ENCODE results near the gene G3BP2. TPM values are rescaled to one million over a fixed set of nuclear protein-coding genes. Genes with fewer than 3 reads are reported as not detected.

Gene G3BP2
- total RNA-seq, 1 experiment from 2014 or later, result 146 TPM

DNA sequence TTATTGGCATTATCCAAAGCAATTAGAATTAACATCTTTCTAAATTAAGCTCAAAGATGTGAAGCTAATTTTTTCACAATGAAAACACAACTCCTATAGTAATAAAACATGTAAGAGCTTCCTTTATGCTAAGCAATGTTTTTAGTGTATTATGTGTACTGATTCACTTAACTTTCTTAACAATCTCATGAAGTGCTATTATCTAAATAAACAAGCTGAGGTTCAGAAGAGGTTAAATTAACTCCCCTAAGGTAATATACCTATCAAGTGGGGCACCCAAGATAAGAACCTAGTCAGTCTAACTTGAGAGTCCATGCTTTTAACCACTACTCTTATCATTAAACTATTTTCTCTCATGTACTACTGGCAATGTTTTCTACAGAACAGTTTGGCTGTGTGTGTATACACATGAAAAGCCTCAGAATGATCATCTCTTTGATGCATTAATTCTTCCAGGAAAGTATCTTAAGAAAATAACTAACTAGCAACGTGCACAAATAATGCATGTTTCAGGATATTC is 13.6 kb downstream of the G3BP2 start:
- no peak for DNase-seq (ENCODE audit: low read depth, low spot score)
- no peak for TF ChIP-seq POLR2AphosphoS5 (IDR thresholded peaks at IDR 0.05; ENCODE audit: low read depth, low read length)
- TF ChIP-seq, protein P1, sequence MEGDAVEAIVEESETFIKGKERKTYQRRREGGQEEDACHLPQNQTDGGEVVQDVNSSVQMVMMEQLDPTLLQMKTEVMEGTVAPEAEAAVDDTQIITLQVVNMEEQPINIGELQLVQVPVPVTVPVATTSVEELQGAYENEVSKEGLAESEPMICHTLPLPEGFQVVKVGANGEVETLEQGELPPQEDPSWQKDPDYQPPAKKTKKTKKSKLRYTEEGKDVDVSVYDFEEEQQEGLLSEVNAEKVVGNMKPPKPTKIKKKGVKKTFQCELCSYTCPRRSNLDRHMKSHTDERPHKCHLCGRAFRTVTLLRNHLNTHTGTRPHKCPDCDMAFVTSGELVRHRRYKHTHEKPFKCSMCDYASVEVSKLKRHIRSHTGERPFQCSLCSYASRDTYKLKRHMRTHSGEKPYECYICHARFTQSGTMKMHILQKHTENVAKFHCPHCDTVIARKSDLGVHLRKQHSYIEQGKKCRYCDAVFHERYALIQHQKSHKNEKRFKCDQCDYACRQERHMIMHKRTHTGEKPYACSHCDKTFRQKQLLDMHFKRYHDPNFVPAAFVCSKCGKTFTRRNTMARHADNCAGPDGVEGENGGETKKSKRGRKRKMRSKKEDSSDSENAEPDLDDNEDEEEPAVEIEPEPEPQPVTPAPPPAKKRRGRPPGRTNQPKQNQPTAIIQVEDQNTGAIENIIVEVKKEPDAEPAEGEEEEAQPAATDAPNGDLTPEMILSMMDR (IDR thresholded peaks at IDR 0.05), result no peak
- no peak for TF ChIP-seq TCF7L2 (IDR thresholded peaks at IDR 0.05; ENCODE audit: low read depth, low read length)
- TF ChIP-seq, protein P2, sequence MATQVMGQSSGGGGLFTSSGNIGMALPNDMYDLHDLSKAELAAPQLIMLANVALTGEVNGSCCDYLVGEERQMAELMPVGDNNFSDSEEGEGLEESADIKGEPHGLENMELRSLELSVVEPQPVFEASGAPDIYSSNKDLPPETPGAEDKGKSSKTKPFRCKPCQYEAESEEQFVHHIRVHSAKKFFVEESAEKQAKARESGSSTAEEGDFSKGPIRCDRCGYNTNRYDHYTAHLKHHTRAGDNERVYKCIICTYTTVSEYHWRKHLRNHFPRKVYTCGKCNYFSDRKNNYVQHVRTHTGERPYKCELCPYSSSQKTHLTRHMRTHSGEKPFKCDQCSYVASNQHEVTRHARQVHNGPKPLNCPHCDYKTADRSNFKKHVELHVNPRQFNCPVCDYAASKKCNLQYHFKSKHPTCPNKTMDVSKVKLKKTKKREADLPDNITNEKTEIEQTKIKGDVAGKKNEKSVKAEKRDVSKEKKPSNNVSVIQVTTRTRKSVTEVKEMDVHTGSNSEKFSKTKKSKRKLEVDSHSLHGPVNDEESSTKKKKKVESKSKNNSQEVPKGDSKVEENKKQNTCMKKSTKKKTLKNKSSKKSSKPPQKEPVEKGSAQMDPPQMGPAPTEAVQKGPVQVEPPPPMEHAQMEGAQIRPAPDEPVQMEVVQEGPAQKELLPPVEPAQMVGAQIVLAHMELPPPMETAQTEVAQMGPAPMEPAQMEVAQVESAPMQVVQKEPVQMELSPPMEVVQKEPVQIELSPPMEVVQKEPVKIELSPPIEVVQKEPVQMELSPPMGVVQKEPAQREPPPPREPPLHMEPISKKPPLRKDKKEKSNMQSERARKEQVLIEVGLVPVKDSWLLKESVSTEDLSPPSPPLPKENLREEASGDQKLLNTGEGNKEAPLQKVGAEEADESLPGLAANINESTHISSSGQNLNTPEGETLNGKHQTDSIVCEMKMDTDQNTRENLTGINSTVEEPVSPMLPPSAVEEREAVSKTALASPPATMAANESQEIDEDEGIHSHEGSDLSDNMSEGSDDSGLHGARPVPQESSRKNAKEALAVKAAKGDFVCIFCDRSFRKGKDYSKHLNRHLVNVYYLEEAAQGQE (IDR thresholded peaks at IDR 0.05; ENCODE audit: insufficient read depth in 1 of 2, low read depth in 2 of 2, low read length in 1 of 2), result no peak
- no peak for TF ChIP-seq SIN3A (IDR thresholded peaks at IDR 0.05; ENCODE audit: borderline replicate concordance, insufficient read depth, low read depth, low read length)
- intact Hi-C loops (cut with micrococcal nuclease; ENCODE audit: unreplicated experiment), result no loop called here
- peaks cover 29% of the 10 kb centered on the region for H3K36me3 ChIP-seq (ENCODE audit: control insufficient read depth, insufficient read depth, low read length)
- ATAC-seq, result no peak
- POLR2A ChIA-PET, result no interaction called here
- no peaks in the 10 kb centered on the region for H3K4me1 ChIP-seq (ENCODE audit: control insufficient read depth, insufficient read depth, low read length)
- in situ Hi-C loops (cut with HindIII; ENCODE audit: low pct_unique_long_range_greater_than_20kb, low sequenced_read_pairs), result no loop called here
- H3K27ac ChIP-seq (ENCODE audit: low read length), result no peak overlapping the region
- H3K9me3 ChIP-seq (ENCODE audit: control insufficient read depth, insufficient read depth, low read depth, low read length), result no peaks in the 10 kb centered on the region
- no peaks in the 10 kb centered on the region for H3K27me3 ChIP-seq (ENCODE audit: control insufficient read depth, insufficient read depth, low read length)
- no TSS peak for BruUV-seq (replicated peaks)
- CTCF ChIA-PET, result no interaction called here
- H3K4me3 ChIP-seq (ENCODE audit: low read depth in 2 of 2, low read length in 2 of 2), result no peak overlapping the region

DNA sequence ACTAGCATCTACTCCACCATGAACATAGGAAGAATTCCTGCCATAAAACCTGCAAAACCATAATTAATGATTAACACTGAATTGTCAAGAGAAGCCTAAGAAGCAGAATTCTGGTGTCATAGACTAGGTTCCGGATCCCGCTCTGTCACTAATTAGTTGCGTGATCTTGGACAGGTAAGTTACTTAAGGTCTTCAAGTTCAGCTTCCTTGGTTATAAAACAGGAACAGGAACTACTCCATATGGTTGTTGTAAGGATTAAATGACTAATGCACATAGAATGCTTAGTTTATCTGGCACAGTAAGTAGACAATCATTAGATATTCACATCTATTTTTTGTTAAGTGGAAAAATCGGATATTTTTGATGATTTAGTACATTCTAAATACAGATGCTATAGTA is 14.3 kb downstream of the G3BP2 start:
- TF ChIP-seq, protein P2 (IDR thresholded peaks at IDR 0.05; ENCODE audit: insufficient read depth in 1 of 2, low read depth in 2 of 2, low read length in 1 of 2), result no peak
- no peak for TF ChIP-seq POLR2AphosphoS5 (IDR thresholded peaks at IDR 0.05; ENCODE audit: low read depth, low read length)
- TF ChIP-seq, protein P1 (IDR thresholded peaks at IDR 0.05), result no peak
- no peak for TF ChIP-seq TCF7L2 (IDR thresholded peaks at IDR 0.05; ENCODE audit: low read depth, low read length)
- TF ChIP-seq SIN3A (IDR thresholded peaks at IDR 0.05; ENCODE audit: borderline replicate concordance, insufficient read depth, low read depth, low read length), result no peak
- Histone ChIP-seq H3K36me3 (ENCODE audit: control insufficient read depth, insufficient read depth, low read length) (peaks cover 31% of the 10 kb centered on the region), H3K27me3 (ENCODE audit: control insufficient read depth, insufficient read depth, low read length) (no peaks in the 10 kb centered on the region), H3K27ac (ENCODE audit: low read length) (no peak overlapping the region), H3K4me1 (ENCODE audit: control insufficient read depth, insufficient read depth, low read length) (no peaks in the 10 kb centered on the region), H3K4me3 (ENCODE audit: low read depth in 2 of 2, low read length in 2 of 2) (no peak overlapping the region), H3K9me3 (ENCODE audit: control insufficient read depth, insufficient read depth, low read depth, low read length) (no peaks in the 10 kb centered on the region)
- ChIA-PET CTCF (interaction anchor here (0.7 kb wide), 1 partner anchor 66 kb away, joined by 4 read pairs; the partner anchor contains the start of gene USO1), POLR2A (no interaction called here)
- no TSS peak for BruUV-seq (replicated peaks)
- in situ Hi-C loops (cut with HindIII; ENCODE audit: low pct_unique_long_range_greater_than_20kb, low sequenced_read_pairs), result no loop called here
- no peak for ATAC-seq
- intact Hi-C loops (cut with micrococcal nuclease; ENCODE audit: unreplicated experiment), result no loop called here
- no peak for DNase-seq (ENCODE audit: low read depth, low spot score)

Measured in Panc1 (cell line).